Superior temporal gyrus (tissue), 1 donor: Measurements from ENCODE around the gene CCR5AS.
"Not testable (repeated sequence)": the region's sequence is repeated elsewhere in the genome, so short reads cannot be mapped to it uniquely, and the experiment has no call there.

Experiments
- DNase-seq: peaks from one replicate; pipeline ENCODE4 v3.0.0-alpha.2; 2016; ENCODE audit errors: extremely low spot score

CCR5AS gene

DNA sequence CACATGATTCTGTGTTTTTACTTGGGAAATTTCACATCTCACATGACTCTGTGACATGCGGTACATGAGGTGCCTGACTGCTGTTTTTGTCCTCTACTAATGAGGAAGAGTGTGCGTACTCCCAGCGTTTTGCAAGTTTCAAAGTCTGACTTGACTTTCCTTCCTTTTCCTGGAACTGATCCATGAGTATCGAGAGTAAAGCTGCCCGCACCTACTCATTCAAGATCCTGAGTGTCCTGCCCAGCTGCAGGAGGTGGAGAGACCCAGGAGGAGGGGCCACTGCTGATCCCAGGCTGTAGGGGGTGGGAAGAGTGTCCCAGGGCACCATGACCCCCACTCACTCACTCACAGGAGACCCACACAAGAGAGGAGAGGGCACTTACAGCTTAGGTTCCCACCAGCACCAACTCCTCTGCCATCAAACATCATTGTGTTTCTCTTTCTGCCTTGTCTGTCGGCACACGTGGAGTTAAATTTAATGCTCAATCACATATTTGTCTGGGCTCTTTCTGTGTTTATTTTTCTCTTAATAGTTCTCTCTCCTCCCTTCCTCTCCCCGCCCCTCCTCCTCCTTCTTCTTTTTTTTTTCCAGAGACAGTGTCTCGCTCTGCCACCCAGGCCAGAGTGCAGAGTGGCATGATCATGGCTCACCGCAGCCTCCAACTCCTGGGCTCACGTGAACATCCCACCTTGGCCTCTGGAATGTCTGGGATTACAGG lies 1.4 kb downstream of the CCR5AS start:
- no peak for DNase-seq

DNA sequence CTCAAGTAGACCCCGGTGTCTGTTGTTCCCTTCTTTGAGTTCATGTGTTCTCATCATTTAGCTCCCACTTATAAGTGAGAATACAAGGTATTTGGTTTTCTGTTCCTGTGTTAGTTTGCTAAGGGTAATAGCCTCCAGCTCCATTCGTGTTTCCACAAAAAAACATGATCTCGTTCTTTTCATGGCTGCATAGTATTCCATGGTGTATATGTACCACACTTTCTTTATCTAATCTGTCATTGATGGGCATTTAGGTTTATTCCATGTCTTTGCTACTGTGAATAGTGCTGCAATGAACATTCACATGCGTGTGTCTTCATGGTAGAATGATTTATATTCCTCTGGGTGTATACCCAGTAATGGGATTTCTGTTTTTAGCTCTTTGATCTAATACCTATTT lies 4.0 kb downstream of the CCR5AS start:
- DNase-seq: not testable (repeated sequence)

DNA sequence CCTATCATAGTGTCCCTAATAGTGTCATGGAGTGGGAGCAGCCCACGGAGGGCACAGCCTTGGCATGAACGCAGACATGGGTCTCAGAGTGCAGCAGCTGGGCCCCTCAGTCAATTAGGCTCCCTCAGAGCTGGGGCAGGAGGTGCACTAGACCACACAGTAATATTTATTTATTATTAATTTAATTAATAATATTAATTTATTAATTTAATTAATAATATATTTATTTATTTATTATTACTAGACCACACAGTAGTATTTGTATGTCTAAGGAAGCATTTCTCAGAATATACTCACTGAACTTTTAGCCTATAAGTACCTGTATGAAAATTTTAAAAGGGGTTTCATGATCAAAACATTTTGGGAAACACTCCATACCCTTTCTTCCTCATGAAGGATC lies 5.3 kb downstream of the CCR5AS start:
- no peak for DNase-seq

DNA sequence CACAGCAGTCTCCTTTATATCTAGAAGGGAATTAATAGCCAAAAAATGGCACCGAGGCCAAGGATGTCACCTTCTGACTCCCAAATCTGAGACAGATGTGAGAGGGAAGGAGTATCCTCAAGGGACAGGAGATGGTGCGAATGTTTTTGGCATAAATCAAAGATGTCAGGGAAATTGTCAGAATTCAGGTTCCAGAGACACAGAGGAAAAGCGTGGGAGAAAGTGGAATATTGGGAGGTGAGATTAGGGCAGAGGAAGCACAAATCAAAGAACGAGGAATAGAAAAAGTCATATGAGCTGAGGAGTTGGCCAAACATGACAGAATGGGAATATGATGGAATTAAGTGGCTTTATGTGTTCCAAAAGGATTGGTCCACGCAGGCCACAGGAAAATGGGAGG lies 6.0 kb downstream of the CCR5AS start:
- no peak for DNase-seq

DNA sequence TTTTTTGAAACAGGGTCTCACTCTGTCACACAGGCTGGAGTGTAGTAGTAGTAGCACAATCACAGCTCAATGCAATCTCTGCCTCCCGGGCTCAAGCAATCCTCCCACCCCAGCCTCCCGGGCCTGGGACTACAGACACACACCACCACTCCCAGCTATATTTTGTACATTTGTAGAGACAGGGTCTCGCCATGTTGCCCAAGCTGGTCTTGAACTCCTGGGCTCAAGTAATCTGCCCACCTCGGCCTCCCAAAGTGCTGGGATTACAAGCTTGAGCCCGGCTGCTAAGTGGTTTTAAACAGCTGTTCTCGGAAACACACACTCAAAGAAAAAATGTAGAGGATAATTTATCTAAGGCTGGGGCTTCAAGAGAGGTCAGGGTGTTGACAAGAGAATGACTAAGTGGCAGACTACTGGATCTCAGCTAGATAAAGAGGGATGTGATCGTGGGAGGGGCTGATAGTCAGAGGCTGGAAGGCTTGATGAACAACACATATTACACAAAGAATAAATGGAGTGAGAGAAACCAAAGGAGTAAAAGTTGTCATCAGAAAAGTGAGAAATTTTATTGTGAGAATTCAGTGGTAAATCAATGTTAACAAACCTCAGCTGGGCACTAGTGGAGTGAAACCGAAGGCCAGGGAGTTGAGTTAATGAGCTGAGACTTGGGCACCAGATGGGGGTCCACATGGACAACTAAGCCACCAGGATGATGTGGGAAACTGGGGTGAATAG lies 6.7 kb downstream of the CCR5AS start:
- DNase-seq: no peak

DNA sequence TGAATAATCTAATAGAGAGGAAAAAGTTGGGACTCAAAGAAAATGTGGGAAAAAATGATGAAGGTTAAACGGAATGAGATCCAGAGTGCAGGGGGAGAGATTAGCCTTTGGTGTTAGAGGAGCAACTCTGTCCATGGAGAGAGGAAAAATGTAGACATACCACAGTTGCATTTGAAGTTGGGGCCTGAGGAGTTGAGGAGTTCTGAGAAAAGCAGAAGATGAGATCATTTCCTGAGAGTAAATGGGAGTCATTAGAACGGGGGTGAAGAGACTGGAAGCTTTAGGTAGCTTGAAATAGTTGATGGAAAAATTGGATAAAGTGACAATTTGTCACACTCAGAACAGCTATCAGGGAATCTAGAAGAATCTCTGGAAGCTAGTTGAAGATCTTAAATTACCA lies 7.3 kb downstream of the CCR5AS start:
- no peak for DNase-seq

DNA sequence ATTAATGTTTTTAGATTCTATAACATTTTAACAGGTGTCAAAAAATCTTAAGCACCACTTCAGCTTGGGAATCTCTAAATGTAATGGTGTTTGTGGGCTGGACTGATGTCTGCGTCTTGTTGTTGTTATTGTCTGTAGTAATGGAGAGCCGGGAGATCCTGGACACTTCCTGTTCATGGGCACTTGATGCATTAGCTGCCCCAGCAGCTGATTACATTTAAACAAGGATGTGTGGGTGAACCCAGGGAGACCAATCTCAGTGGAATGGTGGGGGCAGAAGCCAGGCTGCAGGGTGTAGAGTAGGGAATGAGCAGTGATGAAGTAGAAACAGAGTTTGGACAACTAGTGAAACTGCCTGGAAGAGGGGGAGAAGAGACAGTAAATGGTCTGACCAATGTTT lies 7.8 kb downstream of the CCR5AS start:
- DNase-seq: no peak

DNA sequence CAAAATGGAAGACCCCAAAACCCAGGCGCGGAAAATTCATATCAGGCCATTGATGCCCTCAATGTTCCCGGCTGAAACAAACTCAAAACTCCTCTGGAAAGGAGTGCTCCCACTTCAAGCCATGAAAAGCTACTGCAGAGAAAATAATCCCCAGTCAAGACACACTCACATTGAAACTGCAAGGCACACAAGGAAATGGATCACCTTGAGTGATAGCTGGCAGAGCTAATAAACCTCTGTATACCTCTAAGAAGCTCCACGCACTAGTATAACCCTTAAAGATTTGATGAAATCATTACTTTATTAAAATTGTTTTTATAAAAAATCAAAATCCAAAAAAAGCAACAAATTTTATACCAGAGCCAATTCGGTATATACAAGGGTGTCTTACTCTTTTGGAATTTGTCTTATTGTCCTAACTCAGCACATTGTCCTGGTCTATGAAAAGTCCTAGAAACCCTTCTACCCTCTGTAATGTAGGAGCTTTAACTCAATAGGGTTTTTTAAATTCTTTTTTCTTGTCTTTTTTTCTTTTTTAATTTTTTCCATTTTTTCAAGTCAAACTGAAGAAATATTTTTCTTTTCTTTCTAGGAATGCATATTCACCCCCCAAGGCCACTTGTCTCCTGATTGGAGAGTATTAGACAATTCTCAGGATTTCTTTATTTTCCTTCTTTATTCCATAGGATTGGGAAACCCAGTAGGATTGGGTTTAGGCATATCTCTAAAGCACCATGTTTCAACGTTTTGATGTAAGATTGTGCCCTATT lies 8.5 kb downstream of the CCR5AS start:
- no peak for DNase-seq

DNA sequence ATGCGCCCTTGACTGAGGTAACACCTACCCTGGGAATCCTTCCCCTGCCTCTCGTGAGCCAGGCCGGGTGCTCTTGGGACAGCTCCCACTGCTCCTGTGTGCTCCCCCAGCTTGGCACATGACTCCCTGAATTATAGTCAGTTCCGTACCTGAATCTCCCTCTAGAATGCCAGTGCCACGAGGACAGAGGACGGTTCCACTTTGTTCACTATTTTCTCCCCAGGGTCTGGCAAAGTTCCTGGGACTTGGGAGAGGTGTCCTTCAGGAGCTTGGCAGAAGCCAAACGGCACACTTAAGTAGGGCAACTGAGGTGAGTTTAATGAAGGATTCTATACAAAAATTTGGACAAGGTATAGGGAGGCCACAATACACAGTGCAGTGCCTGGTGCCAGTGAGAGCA lies 9.8 kb downstream of the CCR5AS start:
- no peak for DNase-seq

DNA sequence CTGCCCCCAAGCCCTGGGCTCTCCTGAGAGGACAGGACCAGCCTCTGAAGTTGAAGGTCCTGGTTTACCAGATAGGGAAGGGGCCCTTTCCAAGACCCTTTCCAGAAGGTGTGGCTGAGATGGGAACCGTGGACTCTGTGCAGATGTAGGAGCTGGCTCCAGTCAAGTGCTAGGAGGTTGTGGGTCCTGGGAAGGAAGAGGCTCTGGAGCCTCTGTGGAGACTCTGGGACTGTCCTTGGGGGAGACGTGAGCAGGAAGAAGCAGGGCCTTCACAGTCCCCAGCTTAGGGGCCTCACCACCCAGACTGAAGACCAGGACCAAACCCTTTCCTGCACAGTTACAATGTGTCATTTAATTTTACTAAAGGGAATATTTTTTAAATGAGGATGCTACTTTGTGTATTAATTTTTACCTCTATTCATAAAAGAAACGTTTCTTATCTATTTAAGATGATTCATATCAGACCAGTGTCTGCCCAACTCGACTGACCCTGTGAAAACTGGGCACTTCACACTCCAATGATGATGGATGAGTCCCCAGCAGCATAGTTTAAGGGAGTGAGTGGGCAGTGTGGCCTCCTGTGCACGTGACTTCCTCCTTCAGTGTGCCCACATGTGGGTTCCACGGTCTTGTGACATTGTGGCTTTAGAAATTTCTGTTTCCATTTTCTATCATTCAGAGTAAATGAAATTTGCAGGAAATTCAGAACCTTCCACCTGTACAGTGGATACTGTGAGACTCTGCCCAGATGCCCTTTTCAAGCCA lies 10.9 kb downstream of the CCR5AS start:
- DNase-seq: no peak

DNA sequence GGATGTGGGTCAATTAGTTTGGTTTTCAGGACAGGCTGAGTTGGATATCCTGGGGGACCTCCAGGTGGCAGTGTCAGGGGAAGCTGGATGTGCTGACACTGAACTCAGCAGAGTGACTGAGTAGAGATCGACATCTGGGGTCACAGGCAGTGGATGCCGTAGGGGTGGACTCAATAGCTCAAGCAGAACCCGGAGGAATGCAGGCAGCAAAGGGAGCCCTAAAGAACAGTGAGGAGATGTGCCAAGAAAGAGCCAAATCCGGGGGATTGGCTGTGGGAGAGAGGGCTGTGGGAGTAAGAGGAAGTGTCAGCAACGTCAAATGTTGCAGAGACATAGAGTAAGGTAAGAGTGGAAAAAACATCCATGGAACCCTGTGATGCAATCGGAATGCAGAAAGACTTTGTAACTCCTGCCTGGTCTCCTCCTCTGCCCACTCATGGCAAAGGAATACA lies 11.6 kb downstream of the CCR5AS start:
- no peak for DNase-seq

DNA sequence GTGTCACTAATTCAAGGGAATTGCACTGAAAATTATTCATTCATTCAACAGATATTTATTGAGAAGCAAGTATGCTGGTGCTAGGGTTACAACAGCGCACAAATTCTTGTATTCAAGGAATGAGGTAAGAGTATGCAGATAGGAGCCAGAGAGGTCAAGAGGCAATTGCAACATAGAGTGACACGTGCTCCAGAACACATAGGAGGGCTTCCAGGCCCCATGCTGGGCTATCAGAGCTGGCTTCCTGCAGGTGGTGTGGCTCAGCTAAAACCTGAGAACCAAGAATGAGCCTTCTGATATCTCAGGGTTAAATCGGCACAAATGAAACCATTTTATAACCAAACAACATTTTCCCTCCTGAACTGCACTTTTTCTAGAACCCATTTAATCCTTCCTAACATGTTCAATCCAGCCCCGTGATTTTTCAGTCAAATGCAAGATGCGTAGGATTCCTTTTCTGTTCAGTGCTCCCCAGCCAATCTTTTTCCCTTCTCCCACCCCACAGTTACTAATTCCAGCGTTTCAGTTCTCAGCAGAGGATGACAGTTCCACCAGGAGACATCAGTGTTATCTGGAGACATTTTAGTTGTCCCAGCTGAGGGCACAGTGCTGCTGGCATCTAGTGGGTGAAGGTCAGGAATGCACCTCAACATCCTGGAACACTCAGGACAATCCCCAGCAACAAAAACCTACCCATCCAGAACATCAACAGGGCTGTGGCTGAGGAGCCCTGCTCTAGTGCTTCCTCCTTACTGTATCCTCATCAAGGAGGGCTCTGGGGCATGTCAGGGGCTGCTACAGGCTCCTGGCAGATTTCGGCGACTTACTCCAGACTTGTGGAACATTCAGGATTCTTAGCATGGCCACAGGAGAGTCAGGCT lies 13.1 kb downstream of the CCR5AS start:
- DNase-seq: no peak

DNA sequence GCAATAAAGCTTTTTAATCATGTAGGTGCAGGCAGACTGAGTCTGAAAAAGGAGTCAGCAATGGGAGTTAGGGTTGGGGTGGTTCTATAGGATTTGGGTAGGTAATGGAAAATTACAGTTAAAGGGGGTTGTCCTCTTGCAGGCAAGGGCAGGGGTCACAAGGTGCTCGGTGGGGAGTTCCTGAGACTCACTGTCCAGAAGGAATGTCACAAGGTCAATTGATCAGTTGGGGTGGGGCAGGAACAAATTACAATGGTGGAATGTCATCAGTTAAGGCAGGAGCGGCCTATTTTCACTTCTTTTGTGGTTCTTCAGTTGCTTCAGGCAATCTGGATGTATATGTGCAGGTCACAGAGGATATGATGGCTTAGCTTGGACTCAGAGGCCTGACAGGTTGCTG lies 13.9 kb downstream of the CCR5AS start:
- no peak for DNase-seq

DNA sequence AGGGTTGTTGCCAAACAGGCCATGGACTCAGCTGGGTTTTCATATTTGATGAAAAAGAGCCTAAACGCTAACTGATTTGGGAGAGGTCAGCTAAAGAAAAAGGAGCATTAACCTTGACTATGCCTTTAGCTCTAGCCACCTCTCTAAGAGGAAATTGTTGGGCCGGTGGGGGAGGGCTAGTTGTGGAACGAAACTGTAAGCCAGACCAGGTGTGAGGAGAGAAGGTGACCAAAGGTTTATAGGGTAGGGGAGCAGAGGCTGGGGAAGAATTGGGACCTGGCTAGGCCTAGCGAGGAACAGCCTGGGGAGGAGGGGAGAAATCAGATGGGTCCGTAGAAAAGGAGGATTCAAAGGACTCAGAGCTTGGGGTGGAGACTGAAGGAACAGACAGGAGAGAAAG lies 15.3 kb downstream of the CCR5AS start:
- DNase-seq: not testable (repeated sequence)

DNA sequence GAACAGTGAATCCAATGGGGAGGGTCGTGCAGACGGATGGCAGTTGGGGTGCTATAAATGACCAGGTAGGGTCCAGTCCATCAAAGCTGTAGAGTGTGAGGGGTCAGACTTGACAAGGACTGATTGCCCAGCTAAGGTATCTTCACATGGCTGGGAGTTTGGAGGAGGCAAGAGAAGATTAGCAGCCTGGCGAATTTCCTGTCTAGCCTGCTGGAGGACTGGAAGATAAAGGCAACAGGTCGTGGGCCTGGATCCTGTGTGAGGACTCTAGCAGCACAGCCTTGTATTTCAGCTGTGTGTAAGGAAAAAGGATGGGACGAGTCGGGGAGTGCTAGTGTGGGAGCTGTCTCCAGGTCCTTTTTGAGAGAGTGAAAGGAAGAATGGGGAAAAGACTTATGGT lies 17.6 kb downstream of the CCR5AS start:
- no peak for DNase-seq

DNA sequence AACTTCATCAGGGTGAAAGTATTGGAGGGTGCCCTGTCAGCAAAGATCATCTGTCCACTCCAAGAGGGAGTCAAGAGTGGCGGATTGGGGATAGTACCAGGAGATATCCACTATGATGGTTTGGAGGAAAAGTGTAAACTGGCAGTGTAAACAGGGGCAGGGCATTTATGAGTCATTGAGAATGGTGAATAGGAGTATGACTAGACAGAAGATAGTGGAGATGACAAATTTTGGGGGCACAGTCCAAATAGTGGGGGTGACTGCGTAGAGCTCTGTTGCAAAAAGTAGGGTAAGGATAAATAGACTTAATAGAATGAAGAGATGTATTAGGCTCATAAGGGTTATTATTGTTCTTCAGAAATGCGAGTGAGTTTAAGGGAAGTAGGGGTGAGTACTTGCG lies 18.0 kb downstream of the CCR5AS start:
- DNase-seq: not testable (repeated sequence)

DNA sequence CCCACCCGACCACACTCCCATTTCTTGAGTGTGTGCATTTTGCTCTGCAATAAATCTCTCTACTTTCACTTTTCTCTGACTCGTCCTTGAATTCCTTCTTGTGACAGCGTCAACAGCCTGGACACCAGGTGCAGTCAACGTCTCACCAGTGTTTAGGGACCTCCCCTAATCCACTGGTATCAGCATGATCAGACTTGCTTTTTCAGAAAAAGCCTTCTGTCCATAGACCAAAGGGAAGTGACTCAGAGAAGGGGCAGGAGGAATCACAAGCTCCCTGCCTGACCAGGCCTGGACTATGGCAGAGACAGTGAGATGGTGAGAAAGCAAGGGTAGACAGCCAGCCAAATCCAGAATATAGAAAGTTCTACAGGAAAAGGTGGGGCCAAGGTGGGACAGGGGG lies 20.7 kb downstream of the CCR5AS start:
- DNase-seq: no peak

DNA sequence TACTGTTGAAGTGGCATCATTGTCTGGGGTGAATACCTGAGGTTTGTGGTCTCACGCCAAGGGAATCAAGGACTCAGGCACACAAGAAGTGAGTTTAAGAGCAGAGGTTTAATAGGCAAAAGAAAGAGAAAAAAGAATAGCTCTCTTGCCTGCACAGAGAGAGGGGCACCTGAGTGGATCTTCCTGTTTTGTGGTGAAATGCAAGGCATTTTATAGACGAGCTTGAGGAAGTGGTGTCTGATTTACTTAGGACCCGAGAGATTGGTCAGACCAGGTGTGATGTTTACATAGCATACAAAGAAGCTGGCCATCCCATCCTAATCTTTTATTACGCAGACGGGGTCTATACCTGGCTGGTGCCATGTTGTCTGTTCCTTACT lies 22.9 kb downstream of the CCR5AS start:
- no peak for DNase-seq

DNA sequence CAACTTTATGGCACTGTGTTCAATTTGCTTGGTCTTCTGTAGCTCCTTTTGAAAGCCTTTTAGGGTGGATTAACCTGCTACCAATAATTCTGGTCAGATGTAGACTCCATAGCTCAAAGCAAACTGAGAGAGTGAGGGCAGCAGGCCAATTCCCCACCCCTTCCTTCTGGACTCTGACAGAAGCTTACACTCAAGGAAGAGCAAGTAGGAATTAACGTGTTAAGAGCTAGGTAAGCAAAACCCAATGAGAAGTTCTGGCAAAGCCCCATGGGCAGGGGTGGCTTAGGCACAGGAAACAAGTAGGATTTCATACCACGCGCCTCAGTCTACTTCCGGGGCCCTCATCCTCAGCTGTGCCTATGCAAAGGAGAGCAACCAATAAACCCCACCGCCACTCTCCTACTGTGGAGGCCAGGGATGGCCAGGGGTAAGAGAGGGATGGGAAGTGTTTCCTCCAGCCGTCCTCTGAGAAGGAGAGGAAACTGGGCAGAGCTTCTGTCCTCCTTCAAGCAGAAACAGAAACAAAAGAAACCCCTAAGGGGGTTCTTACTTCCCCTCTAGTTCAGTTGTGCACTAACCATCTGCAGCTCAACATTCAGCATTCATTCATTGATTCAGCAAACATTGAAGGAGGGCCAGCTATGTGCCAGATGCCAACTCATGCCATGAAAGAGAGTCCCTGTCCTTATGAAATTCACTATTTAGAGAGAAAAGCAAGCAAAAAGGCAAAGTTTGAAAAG lies 23.5 kb downstream of the CCR5AS start:
- DNase-seq: no peak

DNA sequence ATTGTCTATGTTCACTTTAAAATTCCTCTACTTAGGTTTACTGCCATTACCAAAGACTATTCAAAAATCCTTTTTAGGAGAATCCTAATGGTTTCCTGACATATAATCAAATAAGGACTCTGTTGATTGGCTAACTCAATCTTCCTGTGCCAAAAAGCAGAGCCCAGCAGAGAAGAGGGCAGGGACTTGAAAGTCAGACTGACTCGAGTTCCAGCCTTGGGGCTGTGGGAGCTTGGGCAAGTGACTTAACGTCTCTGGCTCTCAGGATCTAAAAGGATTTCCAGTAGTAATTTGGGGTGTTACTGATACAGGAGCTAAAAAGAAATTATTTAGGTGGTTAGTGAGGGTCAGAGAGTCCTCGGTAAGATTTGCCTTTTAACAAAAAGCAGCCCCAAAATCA lies 25.2 kb downstream of the CCR5AS start:
- DNase-seq: no peak
